ENCODE measurements around the gene SMOC1. TPM values are rescaled to one million over a fixed set of nuclear protein-coding genes. Genes with fewer than 3 reads are reported as not detected.

SMOC1 gene
- total RNA-seq, 6 experiments from 2014 or later, result not detected

DNA sequence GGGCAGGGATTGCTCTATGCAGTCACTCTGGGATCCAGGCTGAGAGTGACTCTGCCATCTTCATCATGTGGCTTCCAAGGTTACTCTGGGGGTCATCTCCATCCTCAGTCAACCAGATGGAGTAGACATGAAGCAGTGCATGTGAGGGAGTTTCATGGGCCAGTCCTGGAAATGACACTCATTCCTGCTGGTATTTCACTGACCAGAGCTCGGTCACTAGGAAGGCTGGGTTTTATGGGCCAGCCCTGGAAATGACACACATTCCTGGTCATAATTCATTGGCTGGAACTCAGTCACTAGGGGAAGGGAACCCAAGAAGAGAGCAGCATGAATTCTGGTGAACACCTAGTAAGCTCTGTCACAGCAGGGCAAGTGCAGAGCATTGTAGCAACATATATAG is 144.7 kb downstream of the SMOC1 start:
- H3K4me1 Mint-ChIP-seq (ENCODE audit: low read depth), result no peaks in the 10 kb centered on the region
- H3K9me3 Mint-ChIP-seq, result no peaks in the 10 kb centered on the region
- DNase-seq, result no peak
- H3K27me3 Mint-ChIP-seq (ENCODE audit: insufficient read depth), result peaks cover 10% of the 10 kb centered on the region
- no peak overlapping the region for H3K27ac Mint-ChIP-seq
- H3K4me3 Mint-ChIP-seq, result no peak overlapping the region
- H3K36me3 Mint-ChIP-seq (ENCODE audit: low read depth), result no peaks in the 10 kb centered on the region
- TF ChIP-seq, protein P1, sequence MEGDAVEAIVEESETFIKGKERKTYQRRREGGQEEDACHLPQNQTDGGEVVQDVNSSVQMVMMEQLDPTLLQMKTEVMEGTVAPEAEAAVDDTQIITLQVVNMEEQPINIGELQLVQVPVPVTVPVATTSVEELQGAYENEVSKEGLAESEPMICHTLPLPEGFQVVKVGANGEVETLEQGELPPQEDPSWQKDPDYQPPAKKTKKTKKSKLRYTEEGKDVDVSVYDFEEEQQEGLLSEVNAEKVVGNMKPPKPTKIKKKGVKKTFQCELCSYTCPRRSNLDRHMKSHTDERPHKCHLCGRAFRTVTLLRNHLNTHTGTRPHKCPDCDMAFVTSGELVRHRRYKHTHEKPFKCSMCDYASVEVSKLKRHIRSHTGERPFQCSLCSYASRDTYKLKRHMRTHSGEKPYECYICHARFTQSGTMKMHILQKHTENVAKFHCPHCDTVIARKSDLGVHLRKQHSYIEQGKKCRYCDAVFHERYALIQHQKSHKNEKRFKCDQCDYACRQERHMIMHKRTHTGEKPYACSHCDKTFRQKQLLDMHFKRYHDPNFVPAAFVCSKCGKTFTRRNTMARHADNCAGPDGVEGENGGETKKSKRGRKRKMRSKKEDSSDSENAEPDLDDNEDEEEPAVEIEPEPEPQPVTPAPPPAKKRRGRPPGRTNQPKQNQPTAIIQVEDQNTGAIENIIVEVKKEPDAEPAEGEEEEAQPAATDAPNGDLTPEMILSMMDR (IDR thresholded peaks at IDR 0.05), result no peak

DNA sequence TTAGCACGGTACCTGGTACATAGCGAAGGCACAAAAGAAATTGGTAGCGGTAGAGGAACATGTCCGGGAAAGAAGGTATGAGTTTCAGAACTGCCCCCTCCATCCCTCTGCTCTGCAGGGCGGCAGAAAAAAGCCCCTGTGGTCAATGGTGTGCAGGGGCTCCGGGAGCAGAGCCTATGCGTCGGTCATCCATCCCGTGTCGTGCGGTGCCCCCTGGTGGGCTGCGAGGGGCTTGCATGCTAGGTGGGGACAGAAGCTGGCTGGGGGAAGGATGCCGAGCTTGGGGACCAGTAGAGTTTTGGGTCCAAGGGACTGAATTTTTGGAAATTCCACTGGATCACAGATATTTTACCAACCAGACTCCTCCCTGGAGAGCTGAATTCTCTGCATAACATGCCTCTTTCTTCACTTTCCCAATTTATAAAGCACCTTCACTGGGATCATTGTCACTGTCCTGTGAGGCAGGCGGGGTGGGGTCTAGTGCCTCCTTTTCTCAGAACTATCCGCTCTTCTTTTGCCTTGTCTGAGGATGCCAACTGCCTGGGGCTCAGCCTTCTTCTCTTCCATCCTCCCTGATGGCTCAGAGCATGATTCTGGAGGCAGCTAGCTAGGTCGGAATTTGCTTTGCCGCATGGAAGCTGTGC is 148.7 kb downstream of the SMOC1 start:
- no peak overlapping the region for H3K4me3 Mint-ChIP-seq
- H3K27ac Mint-ChIP-seq, result no peak overlapping the region
- peaks cover 7% of the 10 kb centered on the region; the same call in 1 of the 2 replicates for H3K27me3 Mint-ChIP-seq (ENCODE audit: insufficient read depth)
- no peaks in the 10 kb centered on the region for H3K36me3 Mint-ChIP-seq (ENCODE audit: low read depth)
- peak; percentile 22 for DNase-seq
- H3K4me1 Mint-ChIP-seq (ENCODE audit: low read depth), result no peaks in the 10 kb centered on the region
- TF ChIP-seq, protein P1 (IDR thresholded peaks at IDR 0.05), result peak; percentile 88
- no peaks in the 10 kb centered on the region; the same call in 1 of the 2 replicates for H3K9me3 Mint-ChIP-seq

DNA sequence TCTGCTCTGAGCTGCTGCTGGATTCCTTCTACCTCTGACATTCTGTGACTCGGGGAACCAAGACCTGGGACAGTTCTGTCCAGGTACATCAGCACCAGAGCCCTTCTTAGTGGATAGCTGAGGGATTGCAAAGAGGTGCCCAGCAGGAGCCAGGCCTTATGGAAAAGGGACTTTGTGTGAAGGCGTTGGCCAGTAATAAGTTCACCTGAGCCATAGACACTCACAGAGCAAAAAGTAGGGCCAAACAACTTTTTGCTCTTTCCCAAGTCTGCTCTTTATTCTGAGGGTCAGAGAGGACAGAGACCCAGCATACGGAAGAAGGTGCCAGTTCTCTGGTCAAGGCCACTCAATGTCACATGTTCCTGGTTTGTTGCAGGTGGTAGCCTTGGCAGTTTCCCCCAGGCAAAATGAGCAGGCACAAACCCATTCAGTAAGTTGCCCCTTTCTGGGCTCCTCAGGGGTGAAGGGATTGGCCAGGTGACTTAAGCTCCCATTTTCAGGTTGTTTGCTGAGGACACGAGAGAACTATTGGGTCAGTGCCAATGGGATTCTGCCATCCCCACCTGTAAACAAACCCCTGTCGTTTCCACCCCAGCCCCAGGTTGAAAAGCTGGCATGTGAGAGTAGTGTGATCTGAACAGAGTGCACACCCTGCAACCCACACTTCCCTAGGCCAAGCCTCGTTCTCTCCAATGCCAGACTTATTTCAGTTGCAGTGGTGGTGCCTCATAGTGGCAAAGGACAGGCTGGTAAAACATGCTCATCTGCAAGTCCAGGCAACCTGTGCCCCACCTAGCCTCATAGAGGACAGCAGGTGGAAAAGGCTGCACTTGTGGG is 150.3 kb downstream of the SMOC1 start:
- Mint-ChIP-seq H3K4me1 (ENCODE audit: low read depth) (no peaks in the 10 kb centered on the region), H3K4me3 (no peak overlapping the region), H3K27ac (no peak overlapping the region), H3K27me3 (ENCODE audit: insufficient read depth) (peaks cover 8% of the 10 kb centered on the region; the same call in 1 of the 2 replicates), H3K36me3 (ENCODE audit: low read depth) (no peaks in the 10 kb centered on the region), H3K9me3 (peaks cover 2% of the 10 kb centered on the region; the same call in 1 of the 2 replicates)
- TF ChIP-seq, protein P1 (IDR thresholded peaks at IDR 0.05), result no peak
- no peak for DNase-seq

DNA sequence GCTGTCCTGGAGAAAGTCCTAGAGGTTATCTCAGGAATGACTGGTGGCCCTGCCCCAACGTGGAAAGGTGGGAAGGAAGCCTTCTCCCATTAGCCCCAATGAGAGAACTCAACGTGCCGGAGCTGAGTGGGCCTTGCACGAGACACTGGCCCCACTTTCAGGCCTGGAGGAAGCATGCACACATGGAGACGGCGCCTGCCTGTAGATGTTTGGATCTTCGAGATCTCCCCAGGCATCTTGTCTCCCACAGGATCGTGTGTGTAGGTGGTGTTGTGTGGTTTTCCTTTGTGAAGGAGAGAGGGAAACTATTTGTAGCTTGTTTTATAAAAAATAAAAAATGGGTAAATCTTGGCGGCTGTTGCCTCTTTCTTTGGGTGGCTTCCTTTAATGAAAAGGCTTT is 152.8 kb downstream of the SMOC1 start:
- H3K27me3 Mint-ChIP-seq (ENCODE audit: insufficient read depth), result 0 out of 2 replicates have a peak, but pooled peaks cover 3% of the 10 kb centered on the region
- no peaks in the 10 kb centered on the region for H3K36me3 Mint-ChIP-seq (ENCODE audit: low read depth)
- H3K27ac Mint-ChIP-seq, result no peak overlapping the region
- no peak for DNase-seq
- peaks cover 8% of the 10 kb centered on the region; the same call in 1 of the 2 replicates for H3K9me3 Mint-ChIP-seq
- no peaks in the 10 kb centered on the region for H3K4me1 Mint-ChIP-seq (ENCODE audit: low read depth)
- TF ChIP-seq, protein P1 (IDR thresholded peaks at IDR 0.05), result no peak
- H3K4me3 Mint-ChIP-seq, result no peak overlapping the region

DNA sequence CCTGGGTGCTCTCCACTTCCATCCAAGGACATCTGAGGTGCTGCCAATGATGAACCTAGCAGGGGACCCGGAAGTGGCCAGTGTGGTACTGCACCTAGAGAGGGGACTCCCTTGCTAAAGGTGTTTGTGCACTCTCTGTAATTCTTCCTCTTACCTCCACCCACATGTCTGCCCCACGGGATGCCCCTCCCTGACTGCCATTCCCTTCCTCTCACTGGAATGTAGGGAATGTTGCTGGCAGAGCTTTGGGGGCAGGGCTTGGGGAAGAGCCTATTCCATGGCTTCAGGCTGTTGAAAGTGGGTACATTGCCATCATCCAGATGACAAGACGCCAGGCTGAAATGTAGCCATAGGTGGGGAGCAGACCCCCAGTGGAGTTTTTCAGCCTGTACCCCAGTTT is 153.2 kb downstream of the SMOC1 start:
- Mint-ChIP-seq H3K4me1 (ENCODE audit: low read depth) (no peaks in the 10 kb centered on the region), H3K36me3 (ENCODE audit: low read depth) (no peaks in the 10 kb centered on the region), H3K4me3 (no peak overlapping the region), H3K27ac (no peak overlapping the region), H3K9me3 (peaks cover 8% of the 10 kb centered on the region; the same call in 1 of the 2 replicates), H3K27me3 (ENCODE audit: insufficient read depth) (0 out of 2 replicates have a peak, but pooled peaks cover 3% of the 10 kb centered on the region)
- TF ChIP-seq, protein P1 (IDR thresholded peaks at IDR 0.05), result no peak
- DNase-seq, result no peak

All from HFFc6 (cell line).